H9 (cell line): ENCODE data around the gene IFIT5. TPM values are rescaled to one million over a fixed set of nuclear protein-coding genes. Genes with fewer than 3 reads are reported as not detected.
A peak's percentile ranks its signal among the peaks of the same experiment; 100 is the strongest.

ENCODE experiments used
- DNase-seq: peaks from one replicate; pipeline ENCODE4 v3.0.0-alpha.2; 2017
- H2AFZ ChIP-seq: one replicate; pipeline ENCODE4 v1.6.1; 2013; ENCODE audit warnings: mild to moderate bottlenecking, low read length, control low read depth, moderate library complexity
- H2AK5ac ChIP-seq: 2 replicates; pipeline ENCODE4 v1.6.1; 2013; ENCODE audit warnings: low read length, control low read depth, mixed read lengths; ENCODE audit not compliant: insufficient read length
- H2BK120ac ChIP-seq: one replicate; pipeline ENCODE4 v1.6.1; 2013; ENCODE audit warnings: low read depth, mild to moderate bottlenecking, low read length, control low read depth, inconsistent platforms; ENCODE audit not compliant: poor library complexity, severe bottlenecking
- H2BK12ac ChIP-seq: 2 replicates; pipeline ENCODE4 v1.6.1; 2013; ENCODE audit warnings: low read length, control low read depth, mixed read lengths, low read depth; ENCODE audit not compliant: insufficient read length
- H2BK15ac ChIP-seq: 2 replicates; pipeline ENCODE4 v1.6.1; 2013; ENCODE audit warnings: low read depth, low read length, control low read depth
- H2BK20ac ChIP-seq: one replicate; pipeline ENCODE4 v1.6.1; 2013; ENCODE audit warnings: low read depth, mild to moderate bottlenecking, low read length, control low read depth, inconsistent platforms; ENCODE audit not compliant: poor library complexity, severe bottlenecking
- H2BK5ac ChIP-seq: 2 replicates; pipeline ENCODE4 v1.6.1; 2013; ENCODE audit warnings: low read length, control low read depth, mixed read lengths; ENCODE audit not compliant: insufficient read length
- H3K14ac ChIP-seq: 2 replicates; pipeline ENCODE4 v1.6.1; 2013; ENCODE audit warnings: low read length, control low read depth; ENCODE audit not compliant: insufficient read depth
- H3K18ac ChIP-seq: 2 replicates; pipeline ENCODE4 v1.6.1; 2013; ENCODE audit warnings: low read depth, mild to moderate bottlenecking, mixed read lengths, low read length, control low read depth; ENCODE audit not compliant: insufficient read length
- H3K23ac ChIP-seq: 2 replicates; pipeline ENCODE4 v1.6.1; 2013; ENCODE audit warnings: low read length, control low read depth, mixed read lengths, low read depth; ENCODE audit not compliant: insufficient read length
- H3K23me2 ChIP-seq: 2 replicates; pipeline ENCODE4 v1.6.1; 2013; ENCODE audit warnings: low read depth, mild to moderate bottlenecking, mixed read lengths, low read length, control low read depth; ENCODE audit not compliant: insufficient read length, poor library complexity, severe bottlenecking
- H3K27ac ChIP-seq: 2 replicates; pipeline ENCODE4 v1.5.1; 2013; ENCODE audit warnings: low read length, control low read depth, mixed read lengths, low read depth; ENCODE audit not compliant: insufficient read length
- H3K27me3 ChIP-seq: 2 replicates; pipeline ENCODE4 v1.6.1; 2013; ENCODE audit warnings: low read length, control low read depth, inconsistent platforms; ENCODE audit not compliant: insufficient read depth
- H3K4ac ChIP-seq: 2 replicates; pipeline ENCODE4 v1.6.1; 2013; ENCODE audit warnings: low read depth, mild to moderate bottlenecking, control low read depth, inconsistent platforms, low read length, moderate library complexity
- H3K4me1 ChIP-seq: 2 replicates; pipeline ENCODE4 v1.6.1; 2013; ENCODE audit warnings: low read length, control low read depth, inconsistent platforms; ENCODE audit not compliant: insufficient read depth
- H3K4me2 ChIP-seq: 2 replicates; pipeline ENCODE4 v1.6.1; 2013; ENCODE audit warnings: low read length, control low read depth, mixed read lengths; ENCODE audit not compliant: insufficient read length, insufficient read depth
- H3K56ac ChIP-seq: 2 replicates; pipeline ENCODE4 v1.6.1; 2013; ENCODE audit warnings: low read depth, mild to moderate bottlenecking, mixed read lengths, low read length, control low read depth; ENCODE audit not compliant: insufficient read length
- H3K79me1 ChIP-seq: 2 replicates; pipeline ENCODE4 v1.6.1; 2013; ENCODE audit warnings: low read depth, mild to moderate bottlenecking, moderate library complexity, low read length, control low read depth, inconsistent platforms; ENCODE audit not compliant: insufficient read depth, poor library complexity, severe bottlenecking
- H3K79me2 ChIP-seq: 2 replicates; pipeline ENCODE4 v1.6.1; 2013; ENCODE audit warnings: low read length, control low read depth, inconsistent platforms; ENCODE audit not compliant: insufficient read depth
- H3K9ac ChIP-seq: 2 replicates; pipeline ENCODE4 v1.6.1; 2013; ENCODE audit warnings: low read length, control low read depth, mixed read lengths; ENCODE audit not compliant: insufficient read length; ENCODE audit errors: extremely low read depth
- H3K9me3 ChIP-seq: one replicate; pipeline ENCODE4 v1.6.1; 2013; ENCODE audit warnings: low read depth, low read length, inconsistent platforms; ENCODE audit not compliant: control insufficient read depth
- H3T11ph ChIP-seq: one replicate; pipeline ENCODE4 v1.6.1; 2013; ENCODE audit warnings: mild to moderate bottlenecking, low read length, control low read depth, inconsistent platforms
- H4K20me1 ChIP-seq: one replicate; pipeline ENCODE4 v1.6.1; 2013; ENCODE audit not compliant: control insufficient read depth, insufficient read length, insufficient read depth
- H4K5ac ChIP-seq: 2 replicates; pipeline ENCODE4 v1.6.1; 2013; ENCODE audit warnings: low read depth, mild to moderate bottlenecking, mixed read lengths, low read length, control low read depth; ENCODE audit not compliant: insufficient read length
- H4K8ac ChIP-seq: replicated peaks from 2 replicates; pipeline ENCODE4 v1.6.1; 2013; ENCODE audit warnings: low read length, control low read depth, mixed read lengths, low read depth; ENCODE audit not compliant: insufficient read length
- H4K91ac ChIP-seq: 2 replicates; pipeline ENCODE4 v1.6.1; 2013; ENCODE audit warnings: low read depth, mild to moderate bottlenecking, moderate library complexity, mixed read lengths, low read length, control low read depth; ENCODE audit not compliant: insufficient read length
- H3K27ac Mint-ChIP-seq, 3 experiments: 2 replicates in 2 of 3; 3 replicates in 1 of 3; pipeline ENCODE4 v1.8.0; 2020 to 2021; ENCODE audit warnings: mixed read lengths in 3 of 3, mild to moderate bottlenecking in 1 of 3, moderate library complexity in 1 of 3
- H3K27me3 Mint-ChIP-seq: 2 replicates; pipeline ENCODE4 v1.8.0; 2021; ENCODE audit warnings: low read depth, mild to moderate bottlenecking, moderate library complexity, mixed read lengths
- H3K36me3 Mint-ChIP-seq, 3 experiments: 2 replicates in 2 of 3; 3 replicates in 1 of 3; pipeline ENCODE4 v1.8.0; 2020 to 2021; ENCODE audit warnings: low read depth in 3 of 3, mixed read lengths in 3 of 3; ENCODE audit not compliant: insufficient read depth in 1 of 3
- H3K4me1 Mint-ChIP-seq, 2 experiments: 2 replicates each; pipeline ENCODE4 v1.8.0; 2020; ENCODE audit warnings: mixed read lengths in 2 of 2
- H3K4me3 Mint-ChIP-seq, 2 experiments: 2 replicates in 1 of 2; 3 replicates in 1 of 2; pipeline ENCODE4 v1.8.0; 2020 to 2021; ENCODE audit warnings: mild to moderate bottlenecking in 2 of 2, mixed read lengths in 2 of 2, moderate library complexity in 1 of 2
- H3K9me3 Mint-ChIP-seq, 2 experiments: 2 replicates in 1 of 2; 3 replicates in 1 of 2; pipeline ENCODE4 v1.8.0; 2020; ENCODE audit warnings: mild to moderate bottlenecking in 2 of 2, mixed read lengths in 2 of 2, moderate library complexity in 1 of 2
- WGBS: extraction: QIAGEN DNeasy Blood & Tissue Kit; methylation state at CpG from one replicate; pipeline ENCODE4 v1.1.7; 2013; ENCODE audit warnings: missing lambda C conversion rate, low lambda C conversion rate, mixed read lengths; ENCODE audit not compliant: insufficient read length; ENCODE audit errors: extremely low coverage; 5-methylcytosine and 5-hydroxymethylcytosine counted together
- total RNA-seq: library from RNA; stranded (reverse); gene quantifications from 2 replicates; pipeline ENCODE4 v1.2.1, GENCODE V29; 2021
- TF ChIP-seq, protein P1 (sequence below): fragments of 200-600 bp; sonication (generic); conservative IDR thresholded peaks from 3 replicates; pipeline ENCODE4 v1.8.0; 2021; ENCODE audit warnings: antibody characterized with exemption, mild to moderate bottlenecking

IFIT5 gene
- total RNA-seq, 1 experiment from 2014 or later = 2.3 TPM

DNA sequence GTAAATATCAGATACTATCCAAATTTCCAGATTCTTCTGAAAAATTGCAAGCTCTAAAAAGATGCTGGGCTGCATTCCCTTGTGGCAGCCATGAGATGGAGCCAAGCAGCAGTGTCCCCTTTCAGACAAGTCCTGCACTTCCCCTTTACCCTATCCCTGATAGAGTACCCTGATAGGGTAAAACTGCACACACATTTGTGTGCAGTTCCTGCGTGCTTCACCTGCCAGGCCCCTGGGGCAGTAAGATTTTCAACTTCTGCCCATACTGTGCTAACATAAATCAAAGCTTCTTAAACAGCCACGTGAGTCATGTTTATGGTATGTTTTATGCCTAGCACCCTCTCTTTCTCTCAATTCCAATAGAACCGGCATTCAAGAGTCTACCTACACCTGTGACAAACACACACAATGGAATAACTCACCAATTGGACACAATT is 52.2 kb downstream of the IFIT5 start:
- no peak overlapping the region for H4K5ac ChIP-seq
- no peak overlapping the region for H2BK20ac ChIP-seq
- no peak overlapping the region for H2BK5ac ChIP-seq
- H3K4me1 ChIP-seq = no peaks in the 10 kb centered on the region
- Mint-ChIP-seq H3K27ac (no peak overlapping the region), H3K4me3 (no peak overlapping the region), H3K36me3 (no peaks in the 10 kb centered on the region), H3K9me3 (no peaks in the 10 kb centered on the region), H3K27me3 (no peaks in the 10 kb centered on the region), H3K4me1 (peaks cover 9 to 13% of the 10 kb centered on the region in 2 experiments)
- no peak for DNase-seq
- H3K79me1 ChIP-seq = no peaks in the 10 kb centered on the region
- H2AK5ac ChIP-seq = no peak overlapping the region
- no peak overlapping the region for H2AFZ ChIP-seq
- no peaks in the 10 kb centered on the region for H3K9me3 ChIP-seq
- no peak overlapping the region for H3K18ac ChIP-seq
- no peak overlapping the region for H4K91ac ChIP-seq
- H3K27ac ChIP-seq = no peak overlapping the region
- no peak overlapping the region for H3K4ac ChIP-seq
- H3T11ph ChIP-seq = no peak overlapping the region
- H3K23ac ChIP-seq = no peak overlapping the region
- no peak overlapping the region for H3K14ac ChIP-seq
- no CpG with 5 or more reads among the region's 3 CpGs for WGBS
- H3K23me2 ChIP-seq = no peaks in the 10 kb centered on the region
- no peak overlapping the region for H3K56ac ChIP-seq
- no peak overlapping the region for H3K9ac ChIP-seq
- no peaks in the 10 kb centered on the region for H3K27me3 ChIP-seq
- H2BK120ac ChIP-seq = no peak overlapping the region
- TF ChIP-seq, protein P1, sequence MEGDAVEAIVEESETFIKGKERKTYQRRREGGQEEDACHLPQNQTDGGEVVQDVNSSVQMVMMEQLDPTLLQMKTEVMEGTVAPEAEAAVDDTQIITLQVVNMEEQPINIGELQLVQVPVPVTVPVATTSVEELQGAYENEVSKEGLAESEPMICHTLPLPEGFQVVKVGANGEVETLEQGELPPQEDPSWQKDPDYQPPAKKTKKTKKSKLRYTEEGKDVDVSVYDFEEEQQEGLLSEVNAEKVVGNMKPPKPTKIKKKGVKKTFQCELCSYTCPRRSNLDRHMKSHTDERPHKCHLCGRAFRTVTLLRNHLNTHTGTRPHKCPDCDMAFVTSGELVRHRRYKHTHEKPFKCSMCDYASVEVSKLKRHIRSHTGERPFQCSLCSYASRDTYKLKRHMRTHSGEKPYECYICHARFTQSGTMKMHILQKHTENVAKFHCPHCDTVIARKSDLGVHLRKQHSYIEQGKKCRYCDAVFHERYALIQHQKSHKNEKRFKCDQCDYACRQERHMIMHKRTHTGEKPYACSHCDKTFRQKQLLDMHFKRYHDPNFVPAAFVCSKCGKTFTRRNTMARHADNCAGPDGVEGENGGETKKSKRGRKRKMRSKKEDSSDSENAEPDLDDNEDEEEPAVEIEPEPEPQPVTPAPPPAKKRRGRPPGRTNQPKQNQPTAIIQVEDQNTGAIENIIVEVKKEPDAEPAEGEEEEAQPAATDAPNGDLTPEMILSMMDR = peak; percentile 63
- no peaks in the 10 kb centered on the region for H3K79me2 ChIP-seq
- no peak overlapping the region for H2BK15ac ChIP-seq
- H4K20me1 ChIP-seq = no peaks in the 10 kb centered on the region
- no peak overlapping the region for H3K4me2 ChIP-seq
- no peak overlapping the region for H4K8ac ChIP-seq
- no peak overlapping the region for H2BK12ac ChIP-seq
